ENCODE measurements around the gene NCBP2L.

- no peak for TF ChIP-seq EZH2phosphoT487 (IDR thresholded peaks at IDR 0.05; ENCODE audit: unreplicated experiment)
- TF ChIP-seq, protein P1, sequence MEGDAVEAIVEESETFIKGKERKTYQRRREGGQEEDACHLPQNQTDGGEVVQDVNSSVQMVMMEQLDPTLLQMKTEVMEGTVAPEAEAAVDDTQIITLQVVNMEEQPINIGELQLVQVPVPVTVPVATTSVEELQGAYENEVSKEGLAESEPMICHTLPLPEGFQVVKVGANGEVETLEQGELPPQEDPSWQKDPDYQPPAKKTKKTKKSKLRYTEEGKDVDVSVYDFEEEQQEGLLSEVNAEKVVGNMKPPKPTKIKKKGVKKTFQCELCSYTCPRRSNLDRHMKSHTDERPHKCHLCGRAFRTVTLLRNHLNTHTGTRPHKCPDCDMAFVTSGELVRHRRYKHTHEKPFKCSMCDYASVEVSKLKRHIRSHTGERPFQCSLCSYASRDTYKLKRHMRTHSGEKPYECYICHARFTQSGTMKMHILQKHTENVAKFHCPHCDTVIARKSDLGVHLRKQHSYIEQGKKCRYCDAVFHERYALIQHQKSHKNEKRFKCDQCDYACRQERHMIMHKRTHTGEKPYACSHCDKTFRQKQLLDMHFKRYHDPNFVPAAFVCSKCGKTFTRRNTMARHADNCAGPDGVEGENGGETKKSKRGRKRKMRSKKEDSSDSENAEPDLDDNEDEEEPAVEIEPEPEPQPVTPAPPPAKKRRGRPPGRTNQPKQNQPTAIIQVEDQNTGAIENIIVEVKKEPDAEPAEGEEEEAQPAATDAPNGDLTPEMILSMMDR (conservative IDR thresholded peaks at IDR 0.05; ENCODE audit: low read depth in 2 of 2): no peak
- TF ChIP-seq EZH2 (IDR thresholded peaks at IDR 0.05; ENCODE audit: low read depth, unreplicated experiment): no peak
- no peak for TF ChIP-seq REST (IDR thresholded peaks at IDR 0.05; ENCODE audit: unreplicated experiment)
- TF ChIP-seq, protein P2, sequence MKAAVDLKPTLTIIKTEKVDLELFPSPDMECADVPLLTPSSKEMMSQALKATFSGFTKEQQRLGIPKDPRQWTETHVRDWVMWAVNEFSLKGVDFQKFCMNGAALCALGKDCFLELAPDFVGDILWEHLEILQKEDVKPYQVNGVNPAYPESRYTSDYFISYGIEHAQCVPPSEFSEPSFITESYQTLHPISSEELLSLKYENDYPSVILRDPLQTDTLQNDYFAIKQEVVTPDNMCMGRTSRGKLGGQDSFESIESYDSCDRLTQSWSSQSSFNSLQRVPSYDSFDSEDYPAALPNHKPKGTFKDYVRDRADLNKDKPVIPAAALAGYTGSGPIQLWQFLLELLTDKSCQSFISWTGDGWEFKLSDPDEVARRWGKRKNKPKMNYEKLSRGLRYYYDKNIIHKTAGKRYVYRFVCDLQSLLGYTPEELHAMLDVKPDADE (IDR thresholded peaks at IDR 0.05): no peak
- TF ChIP-seq JUNB (IDR thresholded peaks at IDR 0.05; ENCODE audit: unreplicated experiment): no peak
Measured at GRCh38 chrX:107739541-107739940, 38.0 kb upstream of the NCBP2L start.

Data from GM23338 (cell line).